ENCODE data around the gene GRM4.

GRM4 gene

DNA sequence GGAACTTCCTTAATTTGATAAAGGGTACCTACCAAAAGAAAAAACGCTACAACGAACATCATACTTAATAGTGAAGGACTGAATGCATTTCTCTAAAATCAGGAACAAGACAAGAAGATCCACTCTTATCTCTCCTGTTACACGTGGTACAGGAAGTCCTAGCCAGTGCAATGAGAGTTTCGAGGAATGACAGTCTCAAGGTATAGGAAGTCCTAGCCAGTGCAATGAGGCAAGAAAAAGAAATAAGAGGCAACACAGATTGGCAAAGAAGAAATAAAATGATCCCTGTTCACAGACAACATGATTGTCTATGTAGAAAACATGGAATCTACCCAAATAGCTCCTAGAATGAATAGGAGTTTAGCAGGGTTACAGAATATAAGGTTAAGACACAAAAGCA, 174.3 kb downstream of the GRM4 start:
- no peak overlapping the region for H2AFZ ChIP-seq (ENCODE audit: low read length)
- H3K36me3 ChIP-seq (ENCODE audit: insufficient read depth, low read length) = no peaks in the 10 kb centered on the region
- H4K20me1 ChIP-seq (ENCODE audit: insufficient read depth, low read length, poor library complexity, severe bottlenecking) = no peaks in the 10 kb centered on the region
- H3K9me3 ChIP-seq (ENCODE audit: insufficient read depth, low read depth, low read length) = no peaks in the 10 kb centered on the region
- no peak overlapping the region for H3K4me3 ChIP-seq (ENCODE audit: low read length, poor library complexity, severe bottlenecking)
- no peak overlapping the region for H3K4me2 ChIP-seq (ENCODE audit: low read depth, low read length, poor library complexity, severe bottlenecking)
- H3K4me1 ChIP-seq (ENCODE audit: insufficient read depth, low read length, poor library complexity, severe bottlenecking) = peaks cover 13% of the 10 kb centered on the region
- H3F3A ChIP-seq (ENCODE audit: low read depth) = no peaks in the 10 kb centered on the region
- TF ChIP-seq, protein P1, sequence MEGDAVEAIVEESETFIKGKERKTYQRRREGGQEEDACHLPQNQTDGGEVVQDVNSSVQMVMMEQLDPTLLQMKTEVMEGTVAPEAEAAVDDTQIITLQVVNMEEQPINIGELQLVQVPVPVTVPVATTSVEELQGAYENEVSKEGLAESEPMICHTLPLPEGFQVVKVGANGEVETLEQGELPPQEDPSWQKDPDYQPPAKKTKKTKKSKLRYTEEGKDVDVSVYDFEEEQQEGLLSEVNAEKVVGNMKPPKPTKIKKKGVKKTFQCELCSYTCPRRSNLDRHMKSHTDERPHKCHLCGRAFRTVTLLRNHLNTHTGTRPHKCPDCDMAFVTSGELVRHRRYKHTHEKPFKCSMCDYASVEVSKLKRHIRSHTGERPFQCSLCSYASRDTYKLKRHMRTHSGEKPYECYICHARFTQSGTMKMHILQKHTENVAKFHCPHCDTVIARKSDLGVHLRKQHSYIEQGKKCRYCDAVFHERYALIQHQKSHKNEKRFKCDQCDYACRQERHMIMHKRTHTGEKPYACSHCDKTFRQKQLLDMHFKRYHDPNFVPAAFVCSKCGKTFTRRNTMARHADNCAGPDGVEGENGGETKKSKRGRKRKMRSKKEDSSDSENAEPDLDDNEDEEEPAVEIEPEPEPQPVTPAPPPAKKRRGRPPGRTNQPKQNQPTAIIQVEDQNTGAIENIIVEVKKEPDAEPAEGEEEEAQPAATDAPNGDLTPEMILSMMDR (conservative IDR thresholded peaks at IDR 0.05; ENCODE audit: low read length) = no peak
- TF ChIP-seq EZH2phosphoT487 (IDR thresholded peaks at IDR 0.05; ENCODE audit: borderline replicate concordance) = no peak
- H3K9ac ChIP-seq (ENCODE audit: low read depth, low read length, poor library complexity, severe bottlenecking) = no peak overlapping the region
- no peaks in the 10 kb centered on the region for H3K27me3 ChIP-seq (ENCODE audit: insufficient read depth, low read length, poor library complexity, severe bottlenecking)
- no peaks in the 10 kb centered on the region for H3K9me2 ChIP-seq (replicated peaks; ENCODE audit: low read depth, low read length)
- H3K79me2 ChIP-seq (ENCODE audit: insufficient read depth, low read length) = no peaks in the 10 kb centered on the region
